SK-N-DZ (cell line): ENCODE measurements around the gene ATP8B1.
"Not testable (repeated sequence)": the region's sequence is repeated elsewhere in the genome, so short reads cannot be mapped to it uniquely, and the experiment has no call there.

Experiments used
- DNase-seq: peaks from one replicate; pipeline ENCODE4 v3.0.0-alpha.2; 2015; ENCODE audit warnings: low spot score

Gene ATP8B1

GRCh38 chr18:57666818-57667497, 136.2 kb downstream of the ATP8B1 start:
- DNase-seq: no peak

- no peak for DNase-seq
Measured at GRCh38 chr18:57664568-57665165, 138.4 kb downstream of the ATP8B1 start.

GRCh38 chr18:57660961-57661360, 142.2 kb downstream of the ATP8B1 start:
- DNase-seq: no peak

GRCh38 chr18:57659460-57660102, 143.5 kb downstream of the ATP8B1 start:
- no peak for DNase-seq

- DNase-seq: no peak
Measured at GRCh38 chr18:57657542-57657941, 145.6 kb downstream of the ATP8B1 start.

- DNase-seq: no peak
Measured at GRCh38 chr18:57655740-57656139, 147.4 kb downstream of the ATP8B1 start.

GRCh38 chr18:57651914-57652313, 151.2 kb downstream of the ATP8B1 start:
- DNase-seq: no peak

- DNase-seq: no peak
Measured at GRCh38 chr18:57649556-57650500, 153.3 kb downstream of the ATP8B1 start.

- DNase-seq: no peak
Measured at GRCh38 chr18:57648414-57648813, 154.7 kb downstream of the ATP8B1 start.

GRCh38 chr18:57644540-57644939, 158.6 kb downstream of the ATP8B1 start:
- no peak for DNase-seq

GRCh38 chr18:57643726-57644125, 159.4 kb downstream of the ATP8B1 start:
- DNase-seq: not testable (repeated sequence)

- DNase-seq: not testable (repeated sequence)
Measured at GRCh38 chr18:57642462-57642861, 160.7 kb downstream of the ATP8B1 start.

- no peak for DNase-seq
Measured at GRCh38 chr18:57640749-57641148, 162.4 kb downstream of the ATP8B1 start.

GRCh38 chr18:57640236-57640635, 162.9 kb downstream of the ATP8B1 start:
- DNase-seq: no peak

- DNase-seq: no peak
Measured at GRCh38 chr18:57635003-57635822, 167.9 kb downstream of the ATP8B1 start.

GRCh38 chr18:57631697-57632096, 171.4 kb downstream of the ATP8B1 start:
- DNase-seq: no peak

GRCh38 chr18:57630754-57631595, 172.1 kb downstream of the ATP8B1 start:
- DNase-seq: no peak

GRCh38 chr18:57630002-57630753, 172.9 kb downstream of the ATP8B1 start:
- DNase-seq: peak; percentile 83

- DNase-seq: no peak
Measured at GRCh38 chr18:57629422-57629821, 173.7 kb downstream of the ATP8B1 start.
